Upper lobe of left lung (tissue), 4 donors: ENCODE results near the gene USP2.

ENCODE experiments used
- CTCF ChIP-seq, 6 experiments: fragments of 450-650 bp in 4 of 6; fragments of 200-600 bp in 2 of 6; sonication (generic) in 2 of 6; IDR thresholded peaks; one replicate each; pipeline ENCODE4 v1.5.1; 2016 to 2019; ENCODE audit warnings: antibody characterized with exemption in 6 of 6
- EP300 ChIP-seq, 4 donors: sonication (generic); formaldehyde crosslinking; IDR thresholded peaks; one replicate each; pipeline ENCODE4 v1.5.1; 2017; ENCODE audit warnings: antibody characterized with exemption in 4 of 4, control low read depth in 2 of 4
- POLR2A ChIP-seq, 4 donors: fragments of 450-650 bp; IDR thresholded peaks; one replicate each; pipeline ENCODE4 v1.5.1; 2016 to 2017; ENCODE audit warnings: antibody characterized with exemption in 4 of 4, mild to moderate bottlenecking in 2 of 4

GRCh38 chr11:119307219-119307618, 74.3 kb downstream of the USP2 start:
- no peak for TF ChIP-seq CTCF (IDR thresholded peaks at IDR 0.05)
- no peak for TF ChIP-seq EP300 (IDR thresholded peaks at IDR 0.05)
- TF ChIP-seq POLR2A (IDR thresholded peaks at IDR 0.05): no peak
